ENCODE data around the gene PTPRT.

The PTPRT gene

GRCh38 chr20:42609618-42610017 is 580.1 kb downstream of the PTPRT start:
- Histone ChIP-seq H3K36me3 (no peaks in the 10 kb centered on the region), H3K9me3 (no peaks in the 10 kb centered on the region), H3K27ac (no peak overlapping the region), H3K27me3 (no peaks in the 10 kb centered on the region), H3K4me3 (ENCODE audit: low read depth in 1 of 2, low read length in 1 of 2) (no peak overlapping the region), H3K4me1 (ENCODE audit: control insufficient read depth in 1 of 2, insufficient read depth in 1 of 2, low read depth in 1 of 2, low read length in 1 of 2) (no peaks in the 10 kb centered on the region)
- no peak for TF ChIP-seq CTCF (IDR thresholded peaks at IDR 0.05)

- H3K9me3 ChIP-seq: no peaks in the 10 kb centered on the region
- H3K27me3 ChIP-seq: no peaks in the 10 kb centered on the region
- H3K4me1 ChIP-seq (ENCODE audit: control insufficient read depth in 1 of 2, insufficient read depth in 1 of 2, low read depth in 1 of 2, low read length in 1 of 2): no peaks in the 10 kb centered on the region
- H3K4me3 ChIP-seq (ENCODE audit: low read depth in 1 of 2, low read length in 1 of 2): no peak overlapping the region
- no peak overlapping the region for H3K27ac ChIP-seq
- H3K36me3 ChIP-seq: no peaks in the 10 kb centered on the region
- no peak for TF ChIP-seq CTCF (IDR thresholded peaks at IDR 0.05)
These were observed 584.4 kb downstream of the PTPRT start for GRCh38 chr20:42604998-42605956.

- Histone ChIP-seq H3K9me3 (no peaks in the 10 kb centered on the region), H3K27ac (no peak overlapping the region), H3K4me3 (ENCODE audit: low read depth in 1 of 2, low read length in 1 of 2) (no peak overlapping the region), H3K4me1 (ENCODE audit: control insufficient read depth in 1 of 2, insufficient read depth in 1 of 2, low read depth in 1 of 2, low read length in 1 of 2) (no peaks in the 10 kb centered on the region), H3K36me3 (no peaks in the 10 kb centered on the region), H3K27me3 (no peaks in the 10 kb centered on the region)
- no peak for TF ChIP-seq CTCF (IDR thresholded peaks at IDR 0.05)
These were observed 586.1 kb downstream of the PTPRT start for GRCh38 chr20:42603655-42604054.

DNA sequence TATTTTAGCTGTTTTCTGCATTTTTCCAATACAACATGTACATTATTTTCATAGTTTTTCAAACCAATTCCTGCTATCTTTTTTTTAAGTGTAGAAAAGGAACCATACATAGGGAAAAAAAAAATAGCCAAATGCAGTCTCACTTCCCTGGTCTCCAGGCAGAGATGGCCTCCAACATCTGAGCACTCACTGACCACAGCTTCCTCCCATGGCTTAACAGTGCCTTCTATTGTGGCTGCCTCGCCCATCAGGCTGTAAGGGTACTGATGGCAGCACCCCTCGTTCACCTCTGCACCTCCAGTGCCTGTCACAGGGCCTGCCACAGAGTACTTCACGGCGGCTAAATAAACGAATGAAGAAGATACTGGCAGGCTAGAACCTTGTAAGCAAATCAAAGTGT is 591.1 kb downstream of the PTPRT start:
- Histone ChIP-seq H3K4me1 (ENCODE audit: control insufficient read depth in 1 of 2, insufficient read depth in 1 of 2, low read depth in 1 of 2, low read length in 1 of 2) (no peaks in the 10 kb centered on the region), H3K27ac (no peak overlapping the region), H3K4me3 (ENCODE audit: low read depth in 1 of 2, low read length in 1 of 2) (no peak overlapping the region), H3K9me3 (no peaks in the 10 kb centered on the region), H3K27me3 (no peaks in the 10 kb centered on the region), H3K36me3 (no peaks in the 10 kb centered on the region)
- no peak for TF ChIP-seq CTCF (IDR thresholded peaks at IDR 0.05)

DNA sequence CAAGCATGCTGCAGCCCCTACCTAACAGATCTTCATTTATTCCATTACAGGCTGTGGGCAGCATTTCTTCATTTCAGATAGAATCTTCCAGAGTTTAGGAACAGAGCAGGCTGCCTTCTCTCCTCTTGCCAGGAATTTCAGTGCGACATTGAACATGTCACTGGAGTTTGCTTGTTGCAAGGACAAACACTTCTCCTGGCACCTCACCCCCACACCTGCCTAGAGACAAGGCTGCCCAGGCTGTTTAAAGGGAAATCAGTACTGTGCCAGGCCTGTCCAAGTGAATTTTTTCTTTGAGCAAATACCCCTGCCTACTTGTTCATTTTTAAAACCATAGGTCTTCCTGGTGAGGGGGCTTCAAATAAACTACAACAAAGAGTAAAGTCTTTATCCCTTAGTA is 594.1 kb downstream of the PTPRT start:
- H3K27ac ChIP-seq: no peak overlapping the region
- H3K27me3 ChIP-seq: no peaks in the 10 kb centered on the region
- no peak overlapping the region for H3K4me3 ChIP-seq (ENCODE audit: low read depth in 1 of 2, low read length in 1 of 2)
- no peaks in the 10 kb centered on the region for H3K9me3 ChIP-seq
- H3K36me3 ChIP-seq: no peaks in the 10 kb centered on the region
- H3K4me1 ChIP-seq (ENCODE audit: control insufficient read depth in 1 of 2, insufficient read depth in 1 of 2, low read depth in 1 of 2, low read length in 1 of 2): no peaks in the 10 kb centered on the region
- TF ChIP-seq CTCF (IDR thresholded peaks at IDR 0.05): no peak

Data from neutrophil (primary cell).